Gastroesophageal sphincter (tissue), 4 donors: ENCODE data around the gene FCN3. TPM values are rescaled to one million over a fixed set of nuclear protein-coding genes. Genes with fewer than 3 reads are reported as not detected.

Source experiments
- ATAC-seq: fragments of 150-250 bp; one replicate; pipeline ENCODE4 v1.9.1; 2016; ENCODE audit warnings: mild to moderate bottlenecking, moderate library complexity
- H3K27ac ChIP-seq, 4 donors: fragments of 200-600 bp; sonication (generic) in 3 of 4; 1 replicate in 3 of 4; 2 replicates in 1 of 4; pipeline ENCODE4 v1.5.1; 2016 to 2019
- H3K27me3 ChIP-seq: fragments of 200-600 bp; sonication (generic); one replicate; pipeline ENCODE4 v1.5.1; 2019
- H3K36me3 ChIP-seq, 2 donors: fragments of 200-600 bp; sonication (generic); one replicate each; pipeline ENCODE4 v1.5.1; 2019; ENCODE audit warnings: control low read depth in 1 of 2
- H3K4me1 ChIP-seq, 3 donors: fragments of 200-600 bp; sonication (generic); 1 replicate in 2 of 3; 2 replicates in 1 of 3; pipeline ENCODE4 v1.5.1; 2016 to 2019; ENCODE audit warnings: control low read depth in 2 of 3
- H3K4me3 ChIP-seq, 2 donors: fragments of 200-600 bp; sonication (generic); one replicate each; pipeline ENCODE4 v1.5.1; 2019; ENCODE audit warnings: mild to moderate bottlenecking in 1 of 2, moderate library complexity in 1 of 2
- H3K9me3 ChIP-seq, 3 donors: fragments of 200-600 bp; sonication (generic); one replicate each; pipeline ENCODE4 v1.5.1; 2017 to 2019; ENCODE audit warnings: control low read depth in 2 of 3
- CTCF ChIP-seq, 4 experiments: fragments of 200-600 bp in 2 of 4; fragments of 450-650 bp in 2 of 4; sonication (generic) in 1 of 4; IDR thresholded peaks; one replicate each; pipeline ENCODE4 v1.5.1; 2017 to 2019; ENCODE audit warnings: antibody characterized with exemption in 4 of 4, mild to moderate bottlenecking in 2 of 4, moderate library complexity in 2 of 4
- EP300 ChIP-seq: sonication (generic); formaldehyde crosslinking; IDR thresholded peaks from one replicate; pipeline ENCODE4 v1.6.1; 2017; ENCODE audit warnings: antibody characterized with exemption, mild to moderate bottlenecking
- POLR2A ChIP-seq, 2 donors: fragments of 450-650 bp; IDR thresholded peaks; one replicate each; pipeline ENCODE4 v1.6.1; 2017; ENCODE audit warnings: antibody characterized with exemption in 2 of 2, mild to moderate bottlenecking in 2 of 2, moderate library complexity in 1 of 2
- POLR2AphosphoS5 ChIP-seq: sonication (generic); formaldehyde crosslinking; IDR thresholded peaks from one replicate; pipeline ENCODE4 v1.6.1; 2017; ENCODE audit warnings: antibody characterized with exemption
- WGBS, 2 donors: methylation state at CpG; one replicate each; pipeline ENCODE4 v1.1.5; 2018; ENCODE audit warnings: low coverage in 1 of 2; 5-methylcytosine and 5-hydroxymethylcytosine counted together
- small RNA-seq, 4 donors: library from RNA; depleted of rRNA; stranded (forward); fragments of <200 nt; gene quantifications; one replicate each; pipeline ENCODE3, GENCODE V24; 2016
- total RNA-seq, 4 donors: library from RNA; depleted of rRNA; stranded (reverse); fragments of >200 nt; gene quantifications; one replicate each; pipeline ENCODE4 v1.1.0, GENCODE V29; 2016

FCN3 gene
- total RNA-seq, 4 donors from 2014 or later, result 4.6 to 11.5 (median 6.3) TPM

- H3K4me3 ChIP-seq, result no peak overlapping the region
- peaks cover 0 to 71% (median 11%) of the 10 kb centered on the region in 3 donors for H3K4me1 ChIP-seq
- no peak overlapping the region for H3K27ac ChIP-seq
- 70 to 71% methylated on average over 3 to 5 of the region's 5 CpGs for WGBS, 2 donors
- H3K36me3 ChIP-seq, result peaks cover 0 to 87% of the 10 kb centered on the region in 2 donors
- TF ChIP-seq EP300, result no peak
- no peak for TF ChIP-seq POLR2AphosphoS5
- no peak for TF ChIP-seq POLR2A (IDR thresholded peaks at IDR 0.05)
- no peak for TF ChIP-seq CTCF (IDR thresholded peaks at IDR 0.05)
- no peaks in the 10 kb centered on the region for H3K9me3 ChIP-seq
- no peak for ATAC-seq
- no peaks in the 10 kb centered on the region for H3K27me3 ChIP-seq
Measured at GRCh38 chr1:27327964-27328363, 46.7 kb downstream of the FCN3 start.

- peaks cover 0 to 74% (median 13%) of the 10 kb centered on the region in 3 donors for H3K4me1 ChIP-seq
- WGBS, 2 donors, result 90% methylated on average over 2 to 4 of the region's 15 CpGs
- H3K4me3 ChIP-seq, result no peak overlapping the region
- H3K27ac ChIP-seq, result no peak overlapping the region
- H3K9me3 ChIP-seq, result no peaks in the 10 kb centered on the region
- H3K27me3 ChIP-seq, result no peaks in the 10 kb centered on the region
- no peak for TF ChIP-seq EP300
- TF ChIP-seq POLR2A (IDR thresholded peaks at IDR 0.05), result no peak
- TF ChIP-seq POLR2AphosphoS5, result no peak
- no peak for TF ChIP-seq CTCF (IDR thresholded peaks at IDR 0.05)
- H3K36me3 ChIP-seq, result peaks cover 0 to 60% of the 10 kb centered on the region in 2 donors
- no peak for ATAC-seq
Measured at GRCh38 chr1:27325286-27325685, 49.3 kb downstream of the FCN3 start.

- Histone ChIP-seq H3K4me3 (peak overlapping the region; percentile 81 to 83), H3K27me3 (no peaks in the 10 kb centered on the region), H3K4me1 (peaks cover 0 to 58% (median 13%) of the 10 kb centered on the region in 3 donors), H3K27ac (peak overlapping the region; percentile 70 to 92 (median 90)), H3K9me3 (no peaks in the 10 kb centered on the region), H3K36me3 (peaks cover 0 to 38% of the 10 kb centered on the region in 2 donors)
- no peak for TF ChIP-seq EP300
- no peak for TF ChIP-seq CTCF (IDR thresholded peaks at IDR 0.05)
- TF ChIP-seq POLR2A (IDR thresholded peaks at IDR 0.05), result no peak
- TF ChIP-seq POLR2AphosphoS5, result no peak
- ATAC-seq, result no peak
- 23 to 34% methylated on average over 4 to 6 of the region's 10 CpGs for WGBS, 2 donors
Measured at GRCh38 chr1:27322569-27323240, 51.9 kb downstream of the FCN3 start.

GRCh38 chr1:27321813-27322568 is 52.6 kb downstream of the FCN3 start, which contains the start of gene TMEM222:
Gene TMEM222 (plus strand): TSS chr1:27322163. CDS start chr1:27322198, 35 bp downstream.
- Histone ChIP-seq H3K9me3 (no peaks in the 10 kb centered on the region), H3K27me3 (no peaks in the 10 kb centered on the region), H3K4me3 (peak within 1 kb of the TSS; percentile 81 to 83), H3K4me1 (peaks cover 0 to 51% (median 13%) of the 10 kb centered on the region in 3 donors), H3K27ac (peak within 1 kb of the TSS; percentile 70 to 92 (median 90)), H3K36me3 (peaks cover 0 to 31% of the 10 kb centered on the region in 2 donors)
- TF ChIP-seq POLR2A (IDR thresholded peaks at IDR 0.05), result peak; percentile 57 to 63
- peak; percentile 86 for TF ChIP-seq POLR2AphosphoS5
- TF ChIP-seq EP300, result no peak
- peak in 3 of 4 experiments; percentile 40 to 69 (median 57) for TF ChIP-seq CTCF (IDR thresholded peaks at IDR 0.05)
- 0% methylated on average over 1 of the region's 67 CpGs for WGBS, 2 donors
- ATAC-seq, result peak; percentile 99

Small RNA genes lying within 50 kb of the gene (small RNA-seq; reads per million reads assigned to genes)
- gene RNU6-48P, result 0 reads per million in 4 donors

Other genes with a start within 250 kb of the FCN3 start
- 10 to 100 TPM in 3 of 4 donors, 1 to 10 TPM in 1; 7.2 to 27.8 (median 17.1) TPM for gene SLC9A1, start 219.7 kb downstream of the FCN3 start, total RNA-seq
- gene WDTC1, start 140.2 kb downstream of the FCN3 start, total RNA-seq, result 10 to 100 TPM; 40.0 to 75.5 (median 49.9) TPM
- 10 to 100 TPM; 15.6 to 28.6 (median 24.1) TPM for gene TMEM222, start 52.7 kb downstream of the FCN3 start, total RNA-seq
- 1 to 10 TPM in 2 of 4 donors, under 1 TPM in 2; 0.81 to 4.8 (median 2.7) TPM for gene SYTL1, start 32.8 kb downstream of the FCN3 start, total RNA-seq
- 10 to 100 TPM; 31.1 to 64.3 (median 54.3) TPM for gene MAP3K6, start 7.9 kb downstream of the FCN3 start, total RNA-seq
- not detected for gene CD164L2, start 8.5 kb upstream of the FCN3 start, total RNA-seq
- under 1 TPM in 1 of 4 donors, not detected in 3; 0.67 TPM for gene GPR3, start 17.8 kb upstream of the FCN3 start, total RNA-seq
- 100 to 1,000 TPM in 1 of 4 donors, 10 to 100 TPM in 3; 74.7 to 107 (median 79.8) TPM for gene WASF2, start 115.3 kb upstream of the FCN3 start, total RNA-seq
- gene AHDC1, start 229.3 kb upstream of the FCN3 start, total RNA-seq, result 10 to 100 TPM; 18.2 to 50.3 (median 27.7) TPM